ENCODE data around the gene FAM170B. TPM values are rescaled to one million over a fixed set of nuclear protein-coding genes. Genes with fewer than 3 reads are reported as not detected.

FAM170B gene
- total RNA-seq, 6 donors from 2014 or later = 0.24 TPM; not detected in 5

GRCh38 chr10:49141541-49142332, 7.9 kb upstream of the FAM170B start:
- no peak for ATAC-seq (ENCODE audit: low FRiP score in 2 of 2)
- DNase-seq = no peak
- H3K36me3 ChIP-seq = no peaks in the 10 kb centered on the region
- no peaks in the 10 kb centered on the region for H3K9me3 ChIP-seq
- 82 to 87% methylated on average over 5 of the region's 5 CpGs for WGBS, 2 donors
- H3K27ac ChIP-seq = no peak overlapping the region
- no peaks in the 10 kb centered on the region for H3K27me3 ChIP-seq
- no peak overlapping the region for H3K4me3 ChIP-seq
- TF ChIP-seq CTCF (IDR thresholded peaks at IDR 0.05) (no peak), POLR2A (IDR thresholded peaks at IDR 0.05) (no peak), POLR2AphosphoS5 (IDR thresholded peaks at IDR 0.05) (no peak), EP300 (IDR thresholded peaks at IDR 0.05) (no peak)
- H3K4me1 ChIP-seq = peaks cover 0 to 10% (median 5%) of the 10 kb centered on the region in 4 donors

GRCh38 chr10:49140304-49141177, 6.7 kb upstream of the FAM170B start:
- H3K36me3 ChIP-seq = no peaks in the 10 kb centered on the region
- WGBS, 2 donors = 81 to 88% methylated on average over 2 to 5 of the region's 5 CpGs
- DNase-seq (no peak), ATAC-seq (ENCODE audit: low FRiP score in 2 of 2) (no peak)
- H3K4me3 ChIP-seq = no peak overlapping the region
- TF ChIP-seq CTCF (IDR thresholded peaks at IDR 0.05) (no peak), EP300 (IDR thresholded peaks at IDR 0.05) (no peak), POLR2AphosphoS5 (IDR thresholded peaks at IDR 0.05) (no peak), POLR2A (IDR thresholded peaks at IDR 0.05) (no peak)
- peak overlapping the region in 2 of 4 donors; percentile 43 to 50 for H3K27ac ChIP-seq
- peaks cover 0 to 15% (median 5%) of the 10 kb centered on the region in 4 donors for H3K4me1 ChIP-seq
- H3K9me3 ChIP-seq = no peaks in the 10 kb centered on the region
- H3K27me3 ChIP-seq = no peaks in the 10 kb centered on the region

- Histone ChIP-seq H3K36me3 (no peaks in the 10 kb centered on the region), H3K4me1 (peaks cover 0 to 19% (median 7%) of the 10 kb centered on the region in 4 donors), H3K27ac (peak overlapping the region; percentile 43 to 64 (median 53)), H3K27me3 (no peaks in the 10 kb centered on the region), H3K4me3 (no peak overlapping the region), H3K9me3 (no peaks in the 10 kb centered on the region)
- peak; percentile 4 to 47 for ATAC-seq (ENCODE audit: low FRiP score in 2 of 2)
- TF ChIP-seq EP300 (IDR thresholded peaks at IDR 0.05) (no peak), POLR2A (IDR thresholded peaks at IDR 0.05) (no peak)
- WGBS, 2 donors = 90 to 92% methylated on average over 3 to 4 of the region's 4 CpGs
- DNase-seq = no peak
Measured at GRCh38 chr10:49139846-49140195, 6.0 kb upstream of the FAM170B start.

DNA sequence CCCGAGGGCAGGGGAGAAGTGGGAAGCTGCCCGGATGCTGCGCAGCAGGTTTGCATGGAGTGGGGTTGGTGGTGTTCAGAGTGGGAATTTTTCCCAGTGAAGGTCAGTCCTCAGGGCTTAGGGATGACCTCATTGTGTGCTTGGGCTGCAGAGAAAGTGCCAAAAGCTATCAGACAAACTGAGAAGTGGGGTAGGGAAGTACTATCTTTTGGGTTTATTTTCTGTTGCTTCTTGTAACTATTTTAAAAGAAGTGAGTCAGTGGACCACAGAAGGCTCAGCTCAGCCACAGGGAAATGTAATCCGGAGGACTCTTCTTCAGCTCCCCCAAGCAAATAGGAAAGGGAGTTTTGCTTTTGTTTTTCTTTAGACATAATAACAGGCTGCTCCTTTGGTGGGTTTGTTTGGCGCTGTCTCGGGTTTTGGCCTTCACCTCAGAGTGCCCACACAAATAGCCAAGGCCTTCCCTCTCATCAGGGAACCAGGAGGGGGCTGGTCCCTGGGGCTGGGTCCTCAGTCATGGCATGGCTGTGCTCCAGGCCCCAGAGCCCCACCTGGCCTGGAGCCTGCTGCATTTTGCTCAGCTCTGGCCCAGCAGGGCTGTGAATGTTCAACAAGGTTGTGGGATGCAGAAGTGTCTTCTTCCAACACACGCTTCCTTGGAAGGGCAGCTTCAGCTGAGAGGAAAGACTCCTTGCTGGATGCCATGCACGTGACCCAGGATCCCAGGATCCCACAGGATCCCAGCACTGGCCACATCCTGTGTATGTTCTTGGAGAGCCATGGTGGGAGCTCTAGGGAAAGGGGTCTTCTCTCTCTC, 5.4 kb upstream of the FAM170B start:
- no peak for DNase-seq

More for the DNA sequence above, 5.4 kb upstream of the FAM170B start:
- H3K4me3 ChIP-seq = no peak overlapping the region
- H3K27me3 ChIP-seq = no peaks in the 10 kb centered on the region
- H3K27ac ChIP-seq = peak overlapping the region; percentile 43 to 64 (median 53)
- no peaks in the 10 kb centered on the region for H3K9me3 ChIP-seq
- no peaks in the 10 kb centered on the region for H3K36me3 ChIP-seq
- peak in 1 of 2 donors; percentile 85 for ATAC-seq (ENCODE audit: low FRiP score in 2 of 2)
- 43 to 67% methylated on average over 6 to 8 of the region's 8 CpGs for WGBS, 2 donors
- TF ChIP-seq EP300 (IDR thresholded peaks at IDR 0.05) = no peak
- no peak for TF ChIP-seq POLR2A (IDR thresholded peaks at IDR 0.05)
- no peak for TF ChIP-seq POLR2AphosphoS5 (IDR thresholded peaks at IDR 0.05)
- no peak for TF ChIP-seq CTCF (IDR thresholded peaks at IDR 0.05)
- peaks cover 0 to 16% (median 6%) of the 10 kb centered on the region in 4 donors for H3K4me1 ChIP-seq
